ENCODE data around the gene FAAP100. TPM values are rescaled to one million over a fixed set of nuclear protein-coding genes. Genes with fewer than 3 reads are reported as not detected.
"Not testable (repeated sequence)": the region's sequence is repeated elsewhere in the genome, so short reads cannot be mapped to it uniquely, and the experiment has no call there.

Gene FAAP100
- total RNA-seq = 14.0 TPM
- polyA plus RNA-seq = 21.0 TPM

GRCh38 chr17:81552244-81553017 is at the start of gene FAAP100:
FAAP100 (minus strand) TSS chr17:81552353; CDS start chr17:81552330, 23 bp downstream.
- peak within 1 kb of the TSS; percentile 52 for H3K27ac ChIP-seq (ENCODE audit: low read depth)
- no peak for DNase-seq (ENCODE audit: extremely low spot score)
- H3K4me1 ChIP-seq (ENCODE audit: insufficient read depth) = no peaks in the 10 kb centered on the region
- no peaks in the 10 kb centered on the region for H3K36me3 ChIP-seq (ENCODE audit: insufficient read depth)
- H3K4me3 ChIP-seq (ENCODE audit: low read depth, low read length) = peak within 1 kb of the TSS; percentile 95
- WGBS = under 1% methylated on average over 85 of the region's 85 CpGs

GRCh38 chr17:81601525-81602120 is 49.5 kb upstream of the FAAP100 start:
- DNase-seq (ENCODE audit: extremely low spot score) = peak; percentile 58
- peaks cover 3% of the 10 kb centered on the region for H3K36me3 ChIP-seq (ENCODE audit: insufficient read depth)
- H3K4me3 ChIP-seq (ENCODE audit: low read depth, low read length) = no peak overlapping the region
- 36% methylated on average over 9 of the region's 9 CpGs for WGBS
- H3K4me1 ChIP-seq (ENCODE audit: insufficient read depth) = peaks cover 2% of the 10 kb centered on the region
- no peak overlapping the region for H3K27ac ChIP-seq (ENCODE audit: low read depth)

- Histone ChIP-seq H3K4me3 (ENCODE audit: low read depth, low read length) (no peak overlapping the region), H3K27ac (ENCODE audit: low read depth) (no peak overlapping the region), H3K4me1 (ENCODE audit: insufficient read depth) (peaks cover 2% of the 10 kb centered on the region), H3K36me3 (ENCODE audit: insufficient read depth) (peaks cover 3% of the 10 kb centered on the region)
- no peak for DNase-seq (ENCODE audit: extremely low spot score)
- WGBS = 67% methylated on average over 10 of the region's 10 CpGs
Observed at GRCh38 chr17:81599719-81600486, 47.8 kb upstream of the FAAP100 start.

GRCh38 chr17:81593105-81593871 is 41.1 kb upstream of the FAAP100 start:
- Histone ChIP-seq H3K4me3 (ENCODE audit: low read depth, low read length) (no peak overlapping the region), H3K36me3 (ENCODE audit: insufficient read depth) (peaks cover 5% of the 10 kb centered on the region), H3K4me1 (ENCODE audit: insufficient read depth) (no peaks in the 10 kb centered on the region), H3K27ac (ENCODE audit: low read depth) (no peak overlapping the region)
- DNase-seq (ENCODE audit: extremely low spot score) = no peak
- WGBS = 94% methylated on average over 11 of the region's 11 CpGs

GRCh38 chr17:81591971-81592370 is 39.8 kb upstream of the FAAP100 start:
- no peak overlapping the region for H3K27ac ChIP-seq (ENCODE audit: low read depth)
- 93% methylated on average over 14 of the region's 14 CpGs for WGBS
- no peaks in the 10 kb centered on the region for H3K4me1 ChIP-seq (ENCODE audit: insufficient read depth)
- no peak overlapping the region for H3K4me3 ChIP-seq (ENCODE audit: low read depth, low read length)
- DNase-seq (ENCODE audit: extremely low spot score) = no peak
- peaks cover 5% of the 10 kb centered on the region for H3K36me3 ChIP-seq (ENCODE audit: insufficient read depth)

- Histone ChIP-seq H3K4me1 (ENCODE audit: insufficient read depth) (no peaks in the 10 kb centered on the region), H3K4me3 (ENCODE audit: low read depth, low read length) (no peak overlapping the region), H3K27ac (ENCODE audit: low read depth) (no peak overlapping the region), H3K36me3 (ENCODE audit: insufficient read depth) (peaks cover 5% of the 10 kb centered on the region)
- no peak for DNase-seq (ENCODE audit: extremely low spot score)
- WGBS = 96% methylated on average over 8 of the region's 8 CpGs
Observed at GRCh38 chr17:81590121-81590520, 38.0 kb upstream of the FAAP100 start.

- H3K4me3 ChIP-seq (ENCODE audit: low read depth, low read length) = no peak overlapping the region
- 88% methylated on average over 5 of the region's 5 CpGs for WGBS
- DNase-seq (ENCODE audit: extremely low spot score) = no peak
- no peaks in the 10 kb centered on the region for H3K4me1 ChIP-seq (ENCODE audit: insufficient read depth)
- H3K36me3 ChIP-seq (ENCODE audit: insufficient read depth) = peaks cover 5% of the 10 kb centered on the region
- no peak overlapping the region for H3K27ac ChIP-seq (ENCODE audit: low read depth)
Observed at GRCh38 chr17:81589612-81590011, 37.5 kb upstream of the FAAP100 start.

GRCh38 chr17:81586096-81586495 is 33.9 kb upstream of the FAAP100 start:
- H3K4me1 ChIP-seq (ENCODE audit: insufficient read depth) = no peaks in the 10 kb centered on the region
- no peak overlapping the region for H3K27ac ChIP-seq (ENCODE audit: low read depth)
- peaks cover 6% of the 10 kb centered on the region for H3K36me3 ChIP-seq (ENCODE audit: insufficient read depth)
- 83% methylated on average over 4 of the region's 4 CpGs for WGBS
- H3K4me3 ChIP-seq (ENCODE audit: low read depth, low read length) = no peak overlapping the region
- DNase-seq (ENCODE audit: extremely low spot score) = no peak

GRCh38 chr17:81584771-81585170 is 32.6 kb upstream of the FAAP100 start:
- H3K4me3 ChIP-seq (ENCODE audit: low read depth, low read length); H3K27ac ChIP-seq (ENCODE audit: low read depth); DNase-seq (ENCODE audit: extremely low spot score); H3K36me3 ChIP-seq (ENCODE audit: insufficient read depth); H3K4me1 ChIP-seq (ENCODE audit: insufficient read depth): not testable (repeated sequence)
- WGBS = 90% methylated on average over 14 of the region's 14 CpGs

- Histone ChIP-seq H3K36me3 (ENCODE audit: insufficient read depth) (peaks cover 3% of the 10 kb centered on the region), H3K4me1 (ENCODE audit: insufficient read depth) (no peaks in the 10 kb centered on the region), H3K27ac (ENCODE audit: low read depth) (no peak overlapping the region), H3K4me3 (ENCODE audit: low read depth, low read length) (no peak overlapping the region)
- 77% methylated on average over 6 of the region's 6 CpGs for WGBS
- no peak for DNase-seq (ENCODE audit: extremely low spot score)
Observed at GRCh38 chr17:81583589-81584342, 31.6 kb upstream of the FAAP100 start.

- Histone ChIP-seq H3K36me3 (ENCODE audit: insufficient read depth) (peaks cover 3% of the 10 kb centered on the region), H3K4me1 (ENCODE audit: insufficient read depth) (no peaks in the 10 kb centered on the region), H3K4me3 (ENCODE audit: low read depth, low read length) (no peak overlapping the region), H3K27ac (ENCODE audit: low read depth) (no peak overlapping the region)
- no peak for DNase-seq (ENCODE audit: extremely low spot score)
- WGBS = 86% methylated on average over 12 of the region's 12 CpGs
Observed at GRCh38 chr17:81582749-81583148, 30.6 kb upstream of the FAAP100 start.

- Histone ChIP-seq H3K36me3 (ENCODE audit: insufficient read depth) (peaks cover 3% of the 10 kb centered on the region), H3K27ac (ENCODE audit: low read depth) (no peak overlapping the region)
- 83% methylated on average over 5 of the region's 5 CpGs for WGBS
Observed at GRCh38 chr17:81582341-81582740, 30.2 kb upstream of the FAAP100 start.

GRCh38 chr17:81581758-81582157 is 29.6 kb upstream of the FAAP100 start:
- no peaks in the 10 kb centered on the region for H3K4me1 ChIP-seq (ENCODE audit: insufficient read depth)
- WGBS = 92% methylated on average over 8 of the region's 8 CpGs
- H3K36me3 ChIP-seq (ENCODE audit: insufficient read depth) = peaks cover 3% of the 10 kb centered on the region

More at GRCh38 chr17:81582341-81582740, 30.2 kb upstream of the FAAP100 start:
- no peak for DNase-seq (ENCODE audit: extremely low spot score)
- H3K4me1 ChIP-seq (ENCODE audit: insufficient read depth) = no peaks in the 10 kb centered on the region
- H3K4me3 ChIP-seq (ENCODE audit: low read depth, low read length) = no peak overlapping the region

More at GRCh38 chr17:81581758-81582157, 29.6 kb upstream of the FAAP100 start:
- no peak overlapping the region for H3K4me3 ChIP-seq (ENCODE audit: low read depth, low read length)
- no peak overlapping the region for H3K27ac ChIP-seq (ENCODE audit: low read depth)
- DNase-seq (ENCODE audit: extremely low spot score) = no peak

Data from urinary bladder (tissue), 4 donors.